Endometrium (tissue), 2 donors: ENCODE data around the gene CCDC77.
A peak's percentile ranks its signal among the peaks of the same experiment; 100 is the strongest.
"Not testable (repeated sequence)": the region's sequence is repeated elsewhere in the genome, so short reads cannot be mapped to it uniquely, and the experiment has no call there.

ENCODE experiments used
- FAIRE-seq: peaks from 2 replicates; lab custom pipeline; 2012; peaks lifted over from hg19 to GRCh38; lab: Jason Lieb, UNC
- donor health status: control.
- donor health status: control.

Gene CCDC77

GRCh38 chr12:401235-402028, at the start of gene CCDC77:
TSS of gene CCDC77 (plus strand) at chr12:401644. CDS start at chr12:409384, 7,740 bp downstream.
- FAIRE-seq = peak; percentile 94

- FAIRE-seq = no peak
Observed at GRCh38 chr12:356276-356988, 45.0 kb upstream of the CCDC77 start.

- FAIRE-seq = no peak
Observed at GRCh38 chr12:359091-359490, 42.4 kb upstream of the CCDC77 start.

- no peak for FAIRE-seq
Observed at GRCh38 chr12:366820-367219, 34.6 kb upstream of the CCDC77 start.

- no peak for FAIRE-seq
Observed at GRCh38 chr12:367972-368371, 33.5 kb upstream of the CCDC77 start.

GRCh38 chr12:370739-371485, 30.5 kb upstream of the CCDC77 start:
- not testable (repeated sequence) for FAIRE-seq

- no peak for FAIRE-seq
Observed at GRCh38 chr12:386651-387050, 14.8 kb upstream of the CCDC77 start.

GRCh38 chr12:388012-388411, 13.4 kb upstream of the CCDC77 start:
- FAIRE-seq = no peak

- FAIRE-seq = no peak
Observed at GRCh38 chr12:388541-389141, 12.8 kb upstream of the CCDC77 start.

- FAIRE-seq = no peak
Observed at GRCh38 chr12:389142-390096, 12.0 kb upstream of the CCDC77 start, which contains the start of gene KDM5A. TSS of gene KDM5A (minus strand) at chr12:389320. CDS start at chr12:389091, 229 bp downstream.

GRCh38 chr12:400828-401227, 616 bp upstream of the CCDC77 start:
- FAIRE-seq = no peak

- no peak for FAIRE-seq
Observed at GRCh38 chr12:402029-402389, 565 bp downstream of the CCDC77 start.

- no peak for FAIRE-seq
Observed at GRCh38 chr12:414859-415258, 13.4 kb downstream of the CCDC77 start.

GRCh38 chr12:418432-418831, 17.0 kb downstream of the CCDC77 start:
- FAIRE-seq = no peak

GRCh38 chr12:422526-422925, 21.1 kb downstream of the CCDC77 start:
- FAIRE-seq = no peak

- FAIRE-seq = not testable (repeated sequence)
Observed at GRCh38 chr12:435737-436136, 34.3 kb downstream of the CCDC77 start.

GRCh38 chr12:442235-442884, 40.9 kb downstream of the CCDC77 start:
- peak; percentile 72 for FAIRE-seq

- no peak for FAIRE-seq
Observed at GRCh38 chr12:447141-447540, 45.7 kb downstream of the CCDC77 start.

- FAIRE-seq = no peak
Observed at GRCh38 chr12:449203-449602, 47.8 kb downstream of the CCDC77 start.

- no peak for FAIRE-seq
Observed at GRCh38 chr12:450438-450837, 49.0 kb downstream of the CCDC77 start.
